ENCODE measurements around the gene SLC25A38. TPM values are rescaled to one million over a fixed set of nuclear protein-coding genes. Genes with fewer than 3 reads are reported as not detected.
A peak's percentile ranks its signal among the peaks of the same experiment; 100 is the strongest.

Gene SLC25A38
- total and polyA plus RNA-seq, 9 of the 15 experiments (the other 6 are each of a cell fraction or from before 2014, with no cell fraction given): 13.5 to 51.1 (median 30.6) TPM

GRCh38 chr3:39383881-39384664 lies 903 bp downstream of the SLC25A38 start (continued):
- peak; percentile 77 for TF ChIP-seq ASH1L (IDR thresholded peaks at IDR 0.05; ENCODE audit: borderline replicate concordance, low read depth, partially characterized antibody)
- peak; percentile 90 for TF ChIP-seq ZNF511 (CRISPR knock-in tag; IDR thresholded peaks at IDR 0.05)
- TF ChIP-seq HMGN3 (IDR thresholded peaks at IDR 0.05; ENCODE audit: borderline replicate concordance, extremely low read depth, insufficient read length, low read depth, low read length): peak; percentile 84
- TF ChIP-seq, protein P1, sequence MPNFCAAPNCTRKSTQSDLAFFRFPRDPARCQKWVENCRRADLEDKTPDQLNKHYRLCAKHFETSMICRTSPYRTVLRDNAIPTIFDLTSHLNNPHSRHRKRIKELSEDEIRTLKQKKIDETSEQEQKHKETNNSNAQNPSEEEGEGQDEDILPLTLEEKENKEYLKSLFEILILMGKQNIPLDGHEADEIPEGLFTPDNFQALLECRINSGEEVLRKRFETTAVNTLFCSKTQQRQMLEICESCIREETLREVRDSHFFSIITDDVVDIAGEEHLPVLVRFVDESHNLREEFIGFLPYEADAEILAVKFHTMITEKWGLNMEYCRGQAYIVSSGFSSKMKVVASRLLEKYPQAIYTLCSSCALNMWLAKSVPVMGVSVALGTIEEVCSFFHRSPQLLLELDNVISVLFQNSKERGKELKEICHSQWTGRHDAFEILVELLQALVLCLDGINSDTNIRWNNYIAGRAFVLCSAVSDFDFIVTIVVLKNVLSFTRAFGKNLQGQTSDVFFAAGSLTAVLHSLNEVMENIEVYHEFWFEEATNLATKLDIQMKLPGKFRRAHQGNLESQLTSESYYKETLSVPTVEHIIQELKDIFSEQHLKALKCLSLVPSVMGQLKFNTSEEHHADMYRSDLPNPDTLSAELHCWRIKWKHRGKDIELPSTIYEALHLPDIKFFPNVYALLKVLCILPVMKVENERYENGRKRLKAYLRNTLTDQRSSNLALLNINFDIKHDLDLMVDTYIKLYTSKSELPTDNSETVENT (CRISPR knock-in tag; IDR thresholded peaks at IDR 0.05): peak; percentile 76
- TF ChIP-seq HDAC8 (tag; IDR thresholded peaks at IDR 0.05): no peak; the same call in 1 of the 2 replicates
- TF ChIP-seq ZFP36 (IDR thresholded peaks at IDR 0.05; ENCODE audit: low read depth, low read length, partially characterized antibody): no peak
- TF ChIP-seq TFE3 (CRISPR knock-in tag; IDR thresholded peaks at IDR 0.05): no peak
- peak; percentile 13; the same call in 1 of the 2 replicates for TF ChIP-seq ZEB2 (IDR thresholded peaks at IDR 0.05)
- no peak for TF ChIP-seq ILF3 (IDR thresholded peaks at IDR 0.05; ENCODE audit: borderline replicate concordance)
- TF ChIP-seq ETS1 (conservative IDR thresholded peaks at IDR 0.05; ENCODE audit: control insufficient read depth, low read depth, low read length): peak; percentile 86
- TF ChIP-seq, protein P2, sequence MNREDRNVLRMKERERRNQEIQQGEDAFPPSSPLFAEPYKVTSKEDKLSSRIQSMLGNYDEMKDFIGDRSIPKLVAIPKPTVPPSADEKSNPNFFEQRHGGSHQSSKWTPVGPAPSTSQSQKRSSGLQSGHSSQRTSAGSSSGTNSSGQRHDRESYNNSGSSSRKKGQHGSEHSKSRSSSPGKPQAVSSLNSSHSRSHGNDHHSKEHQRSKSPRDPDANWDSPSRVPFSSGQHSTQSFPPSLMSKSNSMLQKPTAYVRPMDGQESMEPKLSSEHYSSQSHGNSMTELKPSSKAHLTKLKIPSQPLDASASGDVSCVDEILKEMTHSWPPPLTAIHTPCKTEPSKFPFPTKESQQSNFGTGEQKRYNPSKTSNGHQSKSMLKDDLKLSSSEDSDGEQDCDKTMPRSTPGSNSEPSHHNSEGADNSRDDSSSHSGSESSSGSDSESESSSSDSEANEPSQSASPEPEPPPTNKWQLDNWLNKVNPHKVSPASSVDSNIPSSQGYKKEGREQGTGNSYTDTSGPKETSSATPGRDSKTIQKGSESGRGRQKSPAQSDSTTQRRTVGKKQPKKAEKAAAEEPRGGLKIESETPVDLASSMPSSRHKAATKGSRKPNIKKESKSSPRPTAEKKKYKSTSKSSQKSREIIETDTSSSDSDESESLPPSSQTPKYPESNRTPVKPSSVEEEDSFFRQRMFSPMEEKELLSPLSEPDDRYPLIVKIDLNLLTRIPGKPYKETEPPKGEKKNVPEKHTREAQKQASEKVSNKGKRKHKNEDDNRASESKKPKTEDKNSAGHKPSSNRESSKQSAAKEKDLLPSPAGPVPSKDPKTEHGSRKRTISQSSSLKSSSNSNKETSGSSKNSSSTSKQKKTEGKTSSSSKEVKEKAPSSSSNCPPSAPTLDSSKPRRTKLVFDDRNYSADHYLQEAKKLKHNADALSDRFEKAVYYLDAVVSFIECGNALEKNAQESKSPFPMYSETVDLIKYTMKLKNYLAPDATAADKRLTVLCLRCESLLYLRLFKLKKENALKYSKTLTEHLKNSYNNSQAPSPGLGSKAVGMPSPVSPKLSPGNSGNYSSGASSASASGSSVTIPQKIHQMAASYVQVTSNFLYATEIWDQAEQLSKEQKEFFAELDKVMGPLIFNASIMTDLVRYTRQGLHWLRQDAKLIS (CRISPR knock-in tag; IDR thresholded peaks at IDR 0.05): 0 out of 2 replicates have a peak, but pooled peaks have one; percentile 18
- TF ChIP-seq NFYB (IDR thresholded peaks at IDR 0.05; ENCODE audit: extremely low read depth, insufficient read length): peak; percentile 99
- TF ChIP-seq, protein P3, sequence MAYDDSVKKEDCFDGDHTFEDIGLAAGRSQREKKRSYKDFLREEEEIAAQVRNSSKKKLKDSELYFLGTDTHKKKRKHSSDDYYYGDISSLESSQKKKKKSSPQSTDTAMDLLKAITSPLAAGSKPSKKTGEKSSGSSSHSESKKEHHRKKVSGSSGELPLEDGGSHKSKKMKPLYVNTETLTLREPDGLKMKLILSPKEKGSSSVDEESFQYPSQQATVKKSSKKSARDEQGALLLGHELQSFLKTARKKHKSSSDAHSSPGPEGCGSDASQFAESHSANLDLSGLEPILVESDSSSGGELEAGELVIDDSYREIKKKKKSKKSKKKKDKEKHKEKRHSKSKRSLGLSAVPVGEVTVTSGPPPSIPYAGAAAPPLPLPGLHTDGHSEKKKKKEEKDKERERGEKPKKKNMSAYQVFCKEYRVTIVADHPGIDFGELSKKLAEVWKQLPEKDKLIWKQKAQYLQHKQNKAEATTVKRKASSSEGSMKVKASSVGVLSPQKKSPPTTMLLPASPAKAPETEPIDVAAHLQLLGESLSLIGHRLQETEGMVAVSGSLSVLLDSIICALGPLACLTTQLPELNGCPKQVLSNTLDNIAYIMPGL (CRISPR knock-in tag; IDR thresholded peaks at IDR 0.05): peak; percentile 75; the same call in 1 of the 2 replicates

Measured in K562 (cell line).